GM19238 (cell line): ENCODE measurements around the gene GREB1L.
"Not testable (repeated sequence)": the region's sequence is repeated elsewhere in the genome, so short reads cannot be mapped to it uniquely, and the experiment has no call there.

ENCODE experiments used
- DNase-seq: peaks from one replicate; pipeline ENCODE4 v3.0.0; 2011; ENCODE audit warnings: low spot score; ENCODE audit not compliant: insufficient read length

GREB1L gene

DNA sequence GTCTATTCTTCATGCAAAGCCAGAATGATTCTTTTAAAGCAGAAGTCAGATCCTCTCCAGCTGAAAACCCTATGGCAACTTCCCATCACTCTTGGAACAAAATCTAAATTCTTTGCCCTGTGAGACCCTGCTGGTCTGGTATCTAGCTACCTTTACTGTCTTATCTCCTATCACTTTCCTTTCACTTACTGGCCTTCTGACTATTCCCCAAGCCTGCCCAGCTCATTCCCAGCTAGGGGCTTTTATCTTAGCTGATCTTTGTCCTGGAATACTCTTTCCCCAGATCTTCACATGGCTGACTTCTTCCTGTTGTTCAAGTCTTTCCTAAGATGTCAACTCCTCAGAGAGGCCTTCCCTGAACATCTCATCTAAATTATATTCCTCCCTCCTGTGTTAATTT is 63.6 kb downstream of the GREB1L start:
- DNase-seq: no peak

- no peak for DNase-seq
Observed at GRCh38 chr18:21306368-21306767, 64.3 kb downstream of the GREB1L start.

DNA sequence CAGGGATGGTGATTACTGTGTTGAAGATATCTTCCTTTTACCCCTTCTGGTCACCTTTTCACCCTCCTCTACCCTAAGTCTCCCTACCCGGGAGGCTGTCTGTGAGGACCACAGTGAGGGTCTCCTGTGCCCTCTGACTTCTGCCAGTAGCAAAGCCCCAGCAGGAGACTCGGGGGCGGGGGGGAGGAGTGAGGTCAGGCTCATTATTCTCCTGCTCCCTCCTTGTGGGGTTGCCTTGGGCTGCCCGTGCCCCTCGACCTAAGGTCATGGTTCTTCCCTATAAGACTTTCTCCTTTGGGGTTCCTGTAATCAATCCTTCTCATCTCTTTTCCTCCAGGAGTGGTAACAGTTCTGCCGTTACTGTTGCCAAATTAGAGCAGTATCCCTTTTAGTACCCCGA is 65.5 kb downstream of the GREB1L start:
- DNase-seq: no peak

DNA sequence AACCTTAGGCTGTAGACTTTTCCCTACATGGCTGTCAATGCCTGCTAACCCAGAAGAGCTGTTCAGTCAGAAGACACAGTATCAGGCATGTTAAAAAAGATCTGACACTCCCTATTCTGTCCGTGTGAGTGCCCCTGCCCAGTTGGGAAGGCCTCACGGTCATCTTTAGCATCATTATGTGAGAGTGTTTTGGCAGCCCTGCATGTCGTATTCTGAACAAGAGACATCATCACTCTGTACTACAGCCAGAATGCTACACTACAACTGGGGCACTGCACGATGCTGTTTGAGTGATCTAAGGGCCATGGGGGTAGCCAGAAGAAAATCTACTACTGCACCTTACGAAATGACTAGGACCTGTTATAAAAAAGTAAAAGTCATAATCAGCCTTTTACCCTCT is 67.2 kb downstream of the GREB1L start:
- no peak for DNase-seq

GRCh38 chr18:21311980-21312379 is 69.9 kb downstream of the GREB1L start:
- DNase-seq: not testable (repeated sequence)

GRCh38 chr18:21313576-21313975 is 71.5 kb downstream of the GREB1L start:
- DNase-seq: no peak

GRCh38 chr18:21314724-21315123 is 72.7 kb downstream of the GREB1L start:
- no peak for DNase-seq

GRCh38 chr18:21315126-21315525 is 73.1 kb downstream of the GREB1L start:
- DNase-seq: not testable (repeated sequence)

DNA sequence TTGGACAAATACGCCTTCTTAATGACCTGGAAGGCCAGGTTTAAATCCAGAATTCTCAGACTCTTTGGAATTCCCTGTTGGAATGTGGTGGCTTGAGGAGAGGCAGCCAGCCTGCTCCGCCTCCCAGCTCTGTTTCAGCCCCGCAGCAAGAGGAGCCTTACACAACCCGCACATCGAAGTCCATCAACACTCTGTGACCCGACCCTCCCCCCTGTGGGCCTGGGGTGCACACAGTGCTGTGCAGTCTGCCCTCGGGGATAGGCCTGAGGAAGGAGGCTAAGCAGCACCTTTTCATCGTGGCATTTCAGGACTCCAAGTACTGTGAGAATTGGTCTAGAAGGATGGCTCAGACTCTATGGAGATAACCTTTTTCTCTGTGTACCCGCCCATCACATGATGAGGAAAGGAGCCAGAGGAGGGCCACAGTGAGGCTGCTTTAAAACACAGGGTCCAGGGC is 73.7 kb downstream of the GREB1L start:
- DNase-seq: no peak

DNA sequence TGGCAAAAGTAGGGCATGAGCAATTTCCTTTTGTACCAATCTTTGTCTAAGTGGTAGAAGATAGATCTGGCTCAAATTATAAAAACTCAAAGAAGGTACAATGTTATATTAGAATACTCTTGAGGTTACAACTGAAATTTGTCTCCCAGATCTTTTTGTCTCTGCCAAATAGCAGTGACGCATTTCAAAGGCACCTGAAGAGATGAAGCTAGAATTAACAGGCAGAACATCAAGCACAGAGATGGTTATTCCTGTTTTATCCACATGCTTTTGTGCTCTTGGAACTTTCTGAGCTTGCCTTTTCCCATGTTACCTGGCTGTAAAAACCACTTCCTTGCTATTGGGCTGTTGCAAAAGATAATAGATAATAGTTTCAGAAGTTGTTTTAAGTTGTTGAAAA is 74.3 kb downstream of the GREB1L start:
- DNase-seq: no peak

- DNase-seq: no peak
Observed at GRCh38 chr18:21321711-21322110, 79.7 kb downstream of the GREB1L start.

- no peak for DNase-seq
Observed at GRCh38 chr18:21327101-21327500, 85.1 kb downstream of the GREB1L start.

DNA sequence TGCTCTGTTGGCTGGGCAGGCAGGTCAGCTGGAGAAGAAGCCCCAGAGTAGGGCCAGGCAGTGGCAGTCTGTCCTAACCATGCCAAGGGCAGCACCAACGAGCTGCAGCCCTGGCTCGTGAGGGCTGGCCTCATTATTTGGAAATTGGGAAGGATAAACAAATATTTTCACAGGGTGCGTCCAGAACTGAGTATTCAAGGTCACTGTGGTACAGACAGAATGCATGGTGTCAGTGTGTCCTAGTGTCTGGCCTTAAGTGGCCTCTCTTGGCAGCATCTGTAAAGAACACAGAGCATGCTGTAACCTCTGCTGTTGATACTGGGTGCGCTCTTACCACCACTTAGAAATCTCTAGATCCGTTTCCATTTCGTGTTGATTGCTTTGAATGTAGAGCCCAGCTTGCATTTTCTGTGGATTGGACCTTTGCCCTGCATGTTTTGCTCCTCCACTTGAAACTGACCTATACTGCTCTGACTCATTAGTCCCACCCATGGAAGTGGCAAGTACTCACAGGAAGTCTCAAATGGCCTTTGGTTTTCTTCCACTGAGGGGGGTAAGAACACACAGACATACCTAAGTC is 88.2 kb downstream of the GREB1L start:
- DNase-seq: no peak

GRCh38 chr18:21331065-21331464 is 89.0 kb downstream of the GREB1L start:
- DNase-seq: no peak

- no peak for DNase-seq
Observed at GRCh38 chr18:21335927-21336488, 94.0 kb downstream of the GREB1L start.

DNA sequence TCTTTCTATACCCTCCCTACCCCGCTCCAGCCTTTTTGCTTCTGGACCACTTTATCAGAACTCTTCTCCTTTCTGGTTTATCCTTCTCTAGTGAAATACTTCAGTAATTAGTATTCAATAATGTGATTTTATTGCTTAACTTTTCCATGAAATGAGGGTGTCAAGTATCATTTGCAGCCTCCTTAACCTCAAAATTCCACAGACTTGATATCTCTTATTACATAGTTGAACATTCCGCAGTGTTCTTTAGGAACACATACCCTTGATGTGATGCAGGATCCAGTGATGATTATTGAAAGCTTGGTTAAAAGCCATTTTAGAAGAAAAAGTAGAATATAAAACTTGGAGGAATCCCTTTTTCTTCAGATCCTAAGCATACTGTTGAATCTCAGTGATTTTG is 94.8 kb downstream of the GREB1L start:
- DNase-seq: no peak

- no peak for DNase-seq
Observed at GRCh38 chr18:21341141-21341540, 99.1 kb downstream of the GREB1L start.

DNA sequence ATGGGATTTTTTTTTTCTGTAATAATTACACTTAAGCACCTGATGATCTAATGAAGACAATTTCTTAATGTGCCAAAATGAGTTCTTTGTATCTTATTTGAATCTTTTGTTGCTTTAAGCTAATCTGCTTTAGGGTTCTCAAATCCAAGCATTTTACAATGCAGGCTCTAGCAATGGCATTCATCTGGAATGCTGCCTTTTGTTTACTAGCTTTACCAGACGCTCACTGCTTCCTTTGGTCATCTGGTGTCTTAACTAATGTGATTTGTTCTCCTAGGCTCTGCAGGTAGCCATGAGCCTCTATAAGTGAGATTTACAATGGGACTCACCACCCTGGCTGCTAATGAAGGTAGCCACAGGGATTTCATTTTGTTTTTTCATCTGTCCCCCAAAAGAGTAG is 100.3 kb downstream of the GREB1L start:
- no peak for DNase-seq

- no peak for DNase-seq
Observed at GRCh38 chr18:21344860-21345259, 102.8 kb downstream of the GREB1L start.

DNA sequence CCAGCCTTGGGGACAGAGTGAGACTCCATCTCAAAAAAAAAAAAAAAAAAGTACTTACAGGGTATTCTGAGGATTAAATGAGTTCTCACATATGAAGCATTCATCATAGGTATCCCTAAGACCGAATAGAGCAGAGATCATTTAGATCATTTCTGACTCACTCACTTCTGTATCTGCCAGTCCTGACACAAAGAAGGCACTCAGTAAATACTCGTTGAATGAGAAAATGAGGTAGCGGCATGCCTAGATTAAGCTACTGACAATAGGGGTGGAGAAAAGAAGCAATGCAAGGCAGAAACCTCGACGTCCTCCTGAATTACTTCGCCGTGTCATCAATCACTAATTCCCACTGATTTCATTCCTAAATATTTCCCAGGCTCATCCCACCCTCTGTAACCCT is 103.8 kb downstream of the GREB1L start:
- DNase-seq: no peak

- no peak for DNase-seq
Observed at GRCh38 chr18:21359746-21360145, 117.7 kb downstream of the GREB1L start.

DNA sequence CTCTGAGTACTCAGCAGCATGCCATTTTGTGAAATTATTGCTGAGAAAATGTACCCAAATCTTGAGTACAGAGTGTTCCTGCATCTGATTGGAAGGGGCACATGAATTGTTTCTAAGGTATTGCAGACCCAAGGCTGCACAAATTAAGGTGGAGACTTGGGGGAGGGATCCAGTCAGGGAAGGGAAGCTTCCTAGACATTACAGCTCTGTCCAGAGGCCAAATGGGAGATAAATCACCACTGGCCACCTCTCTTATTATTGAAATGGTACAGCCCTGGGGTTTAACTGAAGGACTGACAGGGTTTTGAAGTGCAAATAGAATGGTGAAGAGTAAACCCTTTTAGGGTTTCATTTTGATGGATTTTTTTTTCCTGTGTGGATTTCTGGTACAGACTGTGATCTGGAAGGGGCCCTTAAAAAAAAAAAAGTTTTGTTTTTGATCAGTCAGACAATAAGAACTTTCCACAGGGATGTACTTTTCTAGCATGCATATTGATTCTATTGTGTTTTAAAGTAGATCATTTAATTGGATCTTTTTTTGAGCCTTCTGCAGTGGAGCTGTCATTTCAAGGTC is 119.4 kb downstream of the GREB1L start:
- DNase-seq: no peak

DNA sequence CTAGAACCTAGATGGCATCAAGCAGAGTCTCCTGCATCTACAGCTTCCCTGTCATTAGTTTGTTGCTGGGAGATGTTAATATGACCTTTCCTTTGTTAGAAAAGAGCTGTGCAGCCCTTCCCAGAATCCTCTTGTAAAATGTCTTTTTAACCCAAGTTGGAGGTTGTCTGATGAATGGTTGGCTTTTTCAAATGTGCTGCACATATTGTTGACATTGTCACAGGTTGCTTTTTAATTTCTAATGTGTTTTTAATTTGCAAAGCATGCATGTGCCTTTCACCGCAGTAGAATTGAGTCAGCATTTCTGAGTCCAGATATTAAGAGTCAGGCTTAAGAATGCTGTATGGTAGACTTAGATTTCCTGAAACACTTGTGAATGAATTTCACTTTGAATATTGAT is 120.8 kb downstream of the GREB1L start:
- DNase-seq: no peak
